GM19023 (cell line): ENCODE results near the gene NPHP1.
"Not testable (repeated sequence)": the region's sequence is repeated elsewhere in the genome, so short reads cannot be mapped to it uniquely, and the experiment has no call there.

Source experiments
- ATAC-seq: cut with Tn5 transposase; IDR thresholded peaks from one replicate; pipeline ENCODE4 v1.9.1; 2021; ENCODE audit warnings: mild to moderate bottlenecking, moderate library complexity; ENCODE audit not compliant: unreplicated experiment

The NPHP1 gene

DNA sequence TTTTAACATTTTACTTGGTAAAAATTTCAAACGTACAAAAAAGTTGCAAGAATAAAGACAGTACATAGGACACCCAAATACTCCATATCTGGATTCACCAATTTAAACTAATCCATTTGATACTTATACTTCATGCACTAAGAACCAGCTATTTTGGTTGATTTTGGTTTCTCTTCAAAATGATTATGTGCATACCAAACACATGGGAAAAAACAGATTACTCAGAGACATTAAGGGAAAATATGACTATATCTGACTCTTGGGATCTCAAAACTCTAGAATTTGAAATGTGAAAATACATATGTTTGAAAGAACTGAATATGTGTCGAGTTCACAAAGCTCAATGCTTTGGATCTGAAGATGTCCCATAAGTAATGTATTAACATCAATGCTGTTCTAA is 73.6 kb downstream of the NPHP1 start:
- no peak for ATAC-seq

GRCh38 chr2:110130757-110131156 is 74.1 kb downstream of the NPHP1 start:
- no peak for ATAC-seq

- ATAC-seq, result no peak
These were observed 77.9 kb downstream of the NPHP1 start for GRCh38 chr2:110126906-110127305.

GRCh38 chr2:110126086-110126773 is 78.6 kb downstream of the NPHP1 start:
- ATAC-seq, result no peak

DNA sequence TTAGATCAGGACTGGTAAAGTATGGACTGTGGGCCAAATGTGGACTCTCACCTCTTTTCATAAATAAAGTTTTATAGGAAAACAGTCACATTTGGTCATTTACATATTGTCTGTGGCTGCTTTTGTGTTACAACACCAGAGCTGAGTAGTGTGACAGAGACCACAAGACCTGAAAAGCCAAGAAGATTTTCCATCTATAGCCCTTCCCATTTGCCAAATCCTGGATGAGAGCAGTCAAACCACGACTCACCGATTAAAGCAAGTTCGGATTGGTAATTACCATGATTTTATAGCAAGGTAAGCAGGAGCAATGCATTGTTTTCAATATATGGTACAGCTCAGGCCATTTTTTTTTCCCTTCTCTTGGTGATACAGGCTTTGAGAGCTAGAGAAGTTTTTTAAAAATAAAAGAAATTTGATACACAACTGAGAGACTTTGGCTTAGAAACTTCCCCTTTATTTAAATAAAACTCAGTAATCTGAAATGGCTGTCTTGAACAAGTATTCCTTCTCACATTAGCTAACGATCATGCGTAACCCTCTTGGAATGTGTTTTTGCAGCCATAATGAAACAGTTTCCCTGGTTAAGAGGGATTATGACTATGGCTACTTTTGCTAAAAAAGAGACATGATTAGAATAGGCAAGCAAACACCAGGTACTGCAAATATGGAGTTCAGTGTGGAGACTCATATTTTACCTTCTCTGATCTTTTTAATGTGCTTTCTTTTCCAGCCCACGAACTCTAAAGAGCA is 79.7 kb downstream of the NPHP1 start:
- no peak for ATAC-seq

- ATAC-seq, result no peak
These were observed 80.6 kb downstream of the NPHP1 start for GRCh38 chr2:110124038-110124825.

GRCh38 chr2:110121592-110121991 is 83.2 kb downstream of the NPHP1 start:
- no peak for ATAC-seq

DNA sequence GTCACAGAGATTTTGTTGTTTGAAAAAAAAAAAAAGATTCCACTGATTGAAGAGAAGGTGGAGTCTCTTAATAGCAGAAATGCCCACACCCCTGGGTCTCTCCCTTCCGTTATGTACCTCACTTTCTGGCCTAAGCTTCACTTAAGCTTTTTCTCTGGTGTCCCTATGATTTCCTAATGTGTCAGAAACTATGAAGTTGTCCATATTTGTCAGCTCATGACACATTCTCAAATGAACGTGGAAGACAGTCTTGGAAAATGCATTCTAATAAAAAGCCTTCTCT is 83.8 kb downstream of the NPHP1 start:
- no peak for ATAC-seq

DNA sequence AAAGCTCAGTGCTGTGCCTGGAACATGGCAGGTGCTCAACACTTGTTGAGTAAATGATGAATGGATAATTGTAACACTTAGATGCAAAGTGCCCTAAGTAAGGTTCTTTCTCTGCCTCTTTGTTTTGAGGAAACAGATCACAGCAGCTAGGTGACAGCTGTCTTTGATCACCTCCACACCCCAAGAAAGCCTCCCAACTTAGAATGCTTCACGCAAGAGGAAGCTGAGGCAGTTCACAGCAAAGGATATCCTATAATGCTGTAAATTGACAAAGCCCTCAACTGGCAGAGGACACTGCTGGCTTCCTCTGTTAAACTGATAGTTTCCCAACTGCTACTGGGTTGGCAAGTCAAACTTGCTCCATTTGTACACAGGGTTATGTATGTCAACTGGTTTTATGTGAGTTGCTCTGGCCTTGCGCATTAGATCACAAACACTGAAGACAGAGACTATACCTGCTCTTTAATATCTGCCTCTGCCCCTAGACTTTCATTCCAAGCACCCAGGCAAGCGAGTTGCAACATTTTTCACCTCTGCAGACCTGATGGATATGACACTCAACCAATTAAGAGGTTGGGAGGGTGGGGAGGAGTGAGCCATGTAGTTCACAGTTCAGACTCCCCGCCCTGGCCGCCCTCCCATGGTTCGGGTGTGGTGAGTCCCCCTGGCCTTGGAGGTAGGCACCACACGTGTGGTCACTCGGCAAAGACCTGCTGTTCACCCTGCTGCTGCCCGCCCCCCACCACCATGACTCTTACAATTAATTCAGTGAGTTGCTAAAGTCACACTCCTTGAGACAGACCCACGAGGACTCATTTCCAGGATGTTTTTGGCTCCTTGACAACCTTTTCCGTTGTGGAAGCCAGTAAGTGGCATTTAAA is 84.4 kb downstream of the NPHP1 start:
- ATAC-seq, result no peak

DNA sequence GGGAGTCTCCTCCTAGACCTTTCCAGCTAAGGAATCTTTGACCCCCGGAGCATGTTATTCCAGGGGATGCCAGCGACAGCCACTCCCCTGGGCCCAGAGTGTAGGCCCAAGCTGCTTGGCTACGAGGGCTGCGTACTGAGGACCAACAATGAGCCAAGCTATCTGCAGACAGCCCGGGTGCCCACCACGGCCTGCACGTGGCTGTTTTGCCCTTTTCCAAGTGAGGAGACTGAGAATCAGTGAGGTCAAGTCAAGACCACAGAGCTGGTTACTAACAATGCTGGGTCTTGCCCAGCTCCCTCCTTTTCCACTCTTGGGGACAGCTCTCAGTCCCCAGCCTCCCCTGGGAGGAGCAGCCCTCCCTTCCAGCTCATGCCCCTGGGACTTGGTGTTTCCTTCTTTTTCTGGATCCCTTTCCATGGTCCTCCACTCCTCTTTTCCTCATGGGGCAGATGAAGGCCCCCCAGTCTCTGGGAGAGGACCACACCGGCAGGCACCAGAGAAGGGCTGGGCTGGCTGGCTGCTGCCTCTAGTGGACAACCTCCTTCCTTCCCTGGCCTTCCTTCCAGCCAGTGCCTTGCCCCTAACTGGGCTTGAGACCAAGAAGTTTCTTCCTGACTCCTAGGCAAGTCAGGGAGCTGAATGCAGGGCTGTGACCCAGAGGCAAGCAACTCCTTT is 88.6 kb downstream of the NPHP1 start:
- no peak for ATAC-seq

- ATAC-seq, result no peak
These were observed 89.4 kb downstream of the NPHP1 start, which contains the start of gene MALL for GRCh38 chr2:110115291-110116032. TSS of gene MALL (minus strand) at chr2:110115822. CDS start at chr2:110115792, 30 bp downstream.

GRCh38 chr2:110114831-110115255 is 90.0 kb downstream of the NPHP1 start:
- ATAC-seq, result no peak

DNA sequence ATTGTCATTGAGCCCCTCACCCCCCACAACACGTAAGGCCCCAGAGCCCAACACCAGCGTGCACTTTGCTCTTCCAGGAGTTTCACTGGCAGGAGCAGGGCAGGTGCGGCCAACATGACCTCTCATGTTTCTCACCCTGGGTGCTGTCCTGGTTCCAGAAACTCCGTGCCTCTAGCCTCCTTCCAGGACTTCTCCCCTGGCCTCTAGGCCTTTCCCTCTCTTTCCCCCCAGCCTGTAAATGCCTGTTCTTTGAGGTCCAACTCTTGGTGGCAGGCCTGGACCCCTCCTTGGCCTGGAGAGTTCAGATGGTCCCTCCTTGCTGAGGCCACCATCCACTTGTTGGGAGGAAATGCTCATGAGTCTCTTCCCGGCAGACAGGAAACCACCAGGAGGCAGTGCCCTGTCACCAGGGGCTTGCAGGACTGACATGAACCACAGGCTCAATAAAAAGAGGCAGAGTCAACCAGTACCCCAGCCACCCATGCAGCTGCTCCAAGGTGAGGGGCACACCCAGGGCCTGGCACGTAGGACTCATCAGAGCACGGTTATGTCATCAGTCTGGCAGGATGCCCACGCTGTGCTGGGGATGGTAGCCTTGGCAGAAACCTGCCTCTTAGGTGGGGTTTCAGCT is 90.7 kb downstream of the NPHP1 start:
- ATAC-seq, result no peak

- not testable (repeated sequence) for ATAC-seq
These were observed 96.5 kb downstream of the NPHP1 start for GRCh38 chr2:110108291-110108690.

DNA sequence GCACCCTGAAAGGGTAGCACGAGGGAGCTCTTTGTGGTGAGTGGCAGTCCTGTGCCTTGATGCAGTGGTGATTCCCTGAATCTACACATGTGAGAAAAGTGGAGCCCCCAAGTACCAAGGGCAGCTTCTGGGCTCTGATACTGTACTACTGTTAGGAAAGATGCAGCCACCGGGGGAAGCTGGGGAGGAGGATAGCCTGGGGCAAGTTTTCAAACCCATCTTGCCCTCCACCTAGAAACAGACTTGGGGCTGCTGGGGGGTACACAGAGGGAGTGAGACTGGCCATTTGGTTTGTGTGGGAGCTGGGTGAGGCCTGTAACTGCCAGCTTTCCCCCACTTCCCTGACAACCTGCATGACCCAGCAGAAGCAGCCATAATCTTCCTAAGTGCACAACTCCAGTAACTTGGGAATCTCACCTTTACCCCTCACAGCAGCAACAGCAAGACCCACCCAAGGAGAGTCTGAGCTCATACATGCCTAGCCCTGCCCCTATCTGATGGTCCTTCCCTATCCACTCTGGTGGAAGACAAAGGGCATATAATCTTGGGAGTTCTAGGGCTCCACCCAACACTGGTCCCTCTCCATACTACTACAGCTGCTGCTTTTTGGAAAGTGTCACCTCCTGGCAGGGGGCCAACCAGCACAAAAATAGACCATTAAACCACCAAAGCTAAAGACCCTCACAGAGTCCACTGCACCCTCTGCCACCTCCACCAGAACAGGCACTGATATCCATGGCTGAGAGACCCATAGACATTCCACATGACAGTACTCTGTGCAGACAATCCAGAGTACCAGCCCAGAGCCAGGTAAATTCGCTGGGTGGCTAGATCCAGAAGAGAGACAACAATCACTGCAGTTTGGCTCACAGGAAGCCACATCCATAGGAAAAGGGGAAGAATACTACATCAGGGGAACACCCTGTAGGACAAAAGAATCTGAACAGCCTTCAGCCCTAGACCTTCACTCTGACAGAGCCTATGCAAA is 97.4 kb downstream of the NPHP1 start:
- ATAC-seq, result no peak

GRCh38 chr2:110106642-110107041 is 98.2 kb downstream of the NPHP1 start:
- ATAC-seq, result no peak

GRCh38 chr2:110105608-110106467 is 99.0 kb downstream of the NPHP1 start:
- no peak for ATAC-seq
